ENCODE data around the gene TRPV6.

GRCh38 chr7:142919656-142920055 is 34.1 kb upstream of the TRPV6 start:
- no peak for TF ChIP-seq CTCF (IDR thresholded peaks at IDR 0.05)
- no peak for TF ChIP-seq POLR2A (IDR thresholded peaks at IDR 0.05)
- no peak for TF ChIP-seq EP300 (IDR thresholded peaks at IDR 0.05; ENCODE audit: low read depth)
- TF ChIP-seq POLR2AphosphoS5 (IDR thresholded peaks at IDR 0.05), result no peak
